ENCODE measurements around the gene CRIP1. TPM values are rescaled to one million over a fixed set of nuclear protein-coding genes. Genes with fewer than 3 reads are reported as not detected.

CRIP1 gene
- total RNA-seq, 2 experiments from 2014 or later, result 285 to 286 TPM

- CTCF ChIA-PET, result interaction anchor here (0.7 to 1.8 kb wide), 2 partner anchors 13 to 106 kb away, joined by 3 to 7 read pairs; no protein-coding TSS in a partner anchor
- POLR2A ChIA-PET, result interaction anchor here (1.2 kb wide), 1 partner anchor 13 kb away, joined by 6 read pairs; no protein-coding TSS in a partner anchor
Measured at GRCh38 chr14:105476831-105477659, 9.6 kb upstream of the CRIP1 start.

- ChIA-PET POLR2A (no interaction called here), CTCF (interaction anchor here (1.8 kb wide), 1 partner anchor 12 kb away, joined by 7 read pairs; no protein-coding TSS in a partner anchor)
Measured at GRCh38 chr14:105477660-105478397, 8.9 kb upstream of the CRIP1 start.

- CTCF ChIA-PET, result no interaction called here
Measured at GRCh38 chr14:105478398-105479251, 8.1 kb upstream of the CRIP1 start.

GRCh38 chr14:105479431-105480158 lies 7.1 kb upstream of the CRIP1 start:
- ChIA-PET CTCF (interaction anchor here (0.8 to 2.5 kb wide), 4 partner anchors 10 to 117 kb away, joined by 3 to 84 read pairs (median 4); partner anchors contain the start of gene TEDC1), POLR2A (no interaction called here)

More at GRCh38 chr14:105478398-105479251, 8.1 kb upstream of the CRIP1 start:
- POLR2A ChIA-PET, result no interaction called here

- ChIA-PET POLR2A (interaction anchor here (0.8 to 3.6 kb wide), 3 partner anchors 10 to 59 kb away, joined by 3 to 47 read pairs (median 4); partner anchors contain the start of gene TEDC1), CTCF (interaction anchor here (0.6 to 2.5 kb wide), 23 partner anchors 9 to 728 kb away, joined by 3 to 84 read pairs (median 3); partner anchors contain the start of genes BRF1, JAG2 and TEDC1)
Measured at GRCh38 chr14:105480199-105480746, 6.4 kb upstream of the CRIP1 start.

- CTCF ChIA-PET, result interaction anchor here (0.6 to 2.5 kb wide), 24 partner anchors 9 to 729 kb away, joined by 3 to 84 read pairs (median 3); partner anchors contain the start of genes BRF1, JAG2 and TEDC1
- POLR2A ChIA-PET, result interaction anchor here (0.6 to 3.6 kb wide), 5 partner anchors 9 to 435 kb away, joined by 3 to 47 read pairs (median 4); partner anchors contain the start of gene TEDC1
Measured at GRCh38 chr14:105480807-105481801, 5.6 kb upstream of the CRIP1 start.

- POLR2A ChIA-PET, result interaction anchor here (0.6 to 3.6 kb wide), 6 partner anchors 8 to 461 kb away, joined by 3 to 47 read pairs (median 4); partner anchors contain the start of genes CDCA4, PACS2 and TEDC1
Measured at GRCh38 chr14:105481886-105482457, 4.7 kb upstream of the CRIP1 start.

GRCh38 chr14:105482486-105483110 lies 4.1 kb upstream of the CRIP1 start:
- POLR2A ChIA-PET, result interaction anchor here (0.6 to 3.6 kb wide), 3 partner anchors 8 to 461 kb away, joined by 3 to 47 read pairs (median 3); partner anchors contain the start of genes CDCA4, PACS2 and TEDC1
- CTCF ChIA-PET, result interaction anchor here (1.4 to 2.5 kb wide), 3 partner anchors 8 to 392 kb away, joined by 3 to 84 read pairs (median 20); partner anchors contain the start of gene TEDC1

More at GRCh38 chr14:105481886-105482457, 4.7 kb upstream of the CRIP1 start:
- CTCF ChIA-PET, result interaction anchor here (1.4 to 2.5 kb wide), 5 partner anchors 9 to 392 kb away, joined by 3 to 84 read pairs (median 17); partner anchors contain the start of gene TEDC1

GRCh38 chr14:105483300-105484068 lies 3.2 kb upstream of the CRIP1 start:
- CTCF ChIA-PET, result interaction anchor here (1.4 kb wide), 1 partner anchor 393 kb away, joined by 3 read pairs; no protein-coding TSS in a partner anchor

GRCh38 chr14:105484069-105484996 lies 2.4 kb upstream of the CRIP1 start:
- ChIA-PET POLR2A (interaction anchor here (3.6 kb wide), 1 partner anchor 6 kb away, joined by 47 read pairs; the partner anchor contains the start of gene TEDC1), CTCF (no interaction called here)

More at GRCh38 chr14:105483300-105484068, 3.2 kb upstream of the CRIP1 start:
- POLR2A ChIA-PET, result interaction anchor here (3.6 kb wide), 1 partner anchor 7 kb away, joined by 47 read pairs; the partner anchor contains the start of gene TEDC1

- ChIA-PET POLR2A (no interaction called here), CTCF (no interaction called here)
Measured at GRCh38 chr14:105484997-105485393, 1.7 kb upstream of the CRIP1 start.

- ChIA-PET POLR2A (no interaction called here), CTCF (interaction anchor here (0.6 to 1.9 kb wide), 2 partner anchors 58 to 115 kb away, joined by 4 to 8 read pairs; no protein-coding TSS in a partner anchor)
Measured at GRCh38 chr14:105485739-105486162, 935 bp upstream of the CRIP1 start.

- CTCF ChIA-PET, result interaction anchor here (1.9 kb wide), 1 partner anchor 116 kb away, joined by 8 read pairs; no protein-coding TSS in a partner anchor
Measured at GRCh38 chr14:105486974-105487448, 325 bp downstream of the CRIP1 start.

More at GRCh38 chr14:105486974-105487448, 325 bp downstream of the CRIP1 start:
- POLR2A ChIA-PET, result interaction anchor here (0.9 kb wide), 1 partner anchor 15 kb away, joined by 3 read pairs; no protein-coding TSS in a partner anchor

Measured in activated CD8-positive, alpha-beta memory T cell treated with anti-CD3 and anti-CD28 coated beads for 36 hours (primary cell).